Fibroblast of the aortic adventitia (primary cell): ENCODE results near the gene GADD45G. TPM values are rescaled to one million over a fixed set of nuclear protein-coding genes. Genes with fewer than 3 reads are reported as not detected.

Source experiments
- DNase-seq: peaks from one replicate; pipeline ENCODE4 v3.0.0-alpha.2; 2010; ENCODE audit warnings: low read depth
- H3K4me3 ChIP-seq: 2 replicates; pipeline ENCODE4 v1.5.1; 2011; ENCODE audit warnings: low read depth, mild to moderate bottlenecking, control low read depth, low read length, moderate library complexity
- CTCF ChIP-seq: IDR thresholded peaks from 2 replicates; pipeline ENCODE4 v1.5.1; 2011; ENCODE audit warnings: mild to moderate bottlenecking, low read length, control low read depth, inconsistent platforms; ENCODE audit not compliant: insufficient read depth
- total RNA-seq: library from RNA; depleted of rRNA; stranded (reverse); fragments of >200 nt; gene quantifications from 2 replicates; pipeline ENCODE4 v1.2.3, GENCODE V29; 2012; ENCODE audit warnings: low replicate concordance

Gene GADD45G
- total RNA-seq, 1 donor: 0.36 TPM

GRCh38 chr9:89602978-89603766 lies 1.6 kb upstream of the GADD45G start:
- DNase-seq: peak; percentile 72
- TF ChIP-seq CTCF: peak; percentile 82
- no peak overlapping the region for H3K4me3 ChIP-seq

- peak; percentile 8 for TF ChIP-seq CTCF
- peak overlapping the region; percentile 22 for H3K4me3 ChIP-seq
- DNase-seq: peak; percentile 13
These were observed 796 bp upstream of the GADD45G start for GRCh38 chr9:89603767-89604665.

GRCh38 chr9:89605465-89606048 lies 745 bp downstream of the GADD45G start:
- H3K4me3 ChIP-seq: peak overlapping the region; percentile 60
- peak; percentile 22 for DNase-seq
- no peak for TF ChIP-seq CTCF

- peak overlapping the region; percentile 13 for H3K4me3 ChIP-seq
- peak; percentile 57 for DNase-seq
- TF ChIP-seq CTCF: no peak
These were observed 1.3 kb downstream of the GADD45G start for GRCh38 chr9:89606049-89606623.

- TF ChIP-seq CTCF: no peak
- H3K4me3 ChIP-seq: no peak overlapping the region
- peak; percentile 33 for DNase-seq
These were observed 2.0 kb downstream of the GADD45G start for GRCh38 chr9:89606624-89607311.
